22Rv1 (cell line): Measurements from ENCODE around the gene DNAH8.

Experiments used
- ZFX ChIP-seq: fragments of 450-650 bp; IDR thresholded peaks from 2 replicates; pipeline ENCODE4 v1.6.1; 2017; ENCODE audit warnings: antibody characterized with exemption, borderline replicate concordance
- TF ChIP-seq, protein P1 (sequence below): fragments of 450-650 bp; IDR thresholded peaks from 2 replicates; pipeline ENCODE4 v1.5.1; 2017; ENCODE audit warnings: mild to moderate bottlenecking

DNA sequence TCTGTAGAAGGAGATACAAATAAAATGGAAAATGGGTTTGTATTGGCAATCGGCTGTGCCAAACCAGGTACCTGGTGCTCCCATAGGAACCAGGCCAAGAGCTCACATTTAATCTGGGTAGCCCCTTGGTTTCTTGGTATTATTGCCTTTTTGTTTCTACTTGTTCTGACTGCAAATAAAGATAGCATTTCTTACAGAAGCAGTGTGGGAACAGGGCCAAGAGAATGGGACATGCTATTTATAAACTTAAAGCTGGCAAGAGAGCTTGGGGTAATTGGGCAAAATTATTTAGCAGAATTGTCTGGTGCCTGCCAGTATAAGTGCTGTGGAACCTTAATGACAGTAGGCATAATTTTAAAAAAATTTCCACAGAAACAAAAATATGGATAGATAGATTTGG lies 219.9 kb downstream of the DNAH8 start:
- TF ChIP-seq, protein P1, sequence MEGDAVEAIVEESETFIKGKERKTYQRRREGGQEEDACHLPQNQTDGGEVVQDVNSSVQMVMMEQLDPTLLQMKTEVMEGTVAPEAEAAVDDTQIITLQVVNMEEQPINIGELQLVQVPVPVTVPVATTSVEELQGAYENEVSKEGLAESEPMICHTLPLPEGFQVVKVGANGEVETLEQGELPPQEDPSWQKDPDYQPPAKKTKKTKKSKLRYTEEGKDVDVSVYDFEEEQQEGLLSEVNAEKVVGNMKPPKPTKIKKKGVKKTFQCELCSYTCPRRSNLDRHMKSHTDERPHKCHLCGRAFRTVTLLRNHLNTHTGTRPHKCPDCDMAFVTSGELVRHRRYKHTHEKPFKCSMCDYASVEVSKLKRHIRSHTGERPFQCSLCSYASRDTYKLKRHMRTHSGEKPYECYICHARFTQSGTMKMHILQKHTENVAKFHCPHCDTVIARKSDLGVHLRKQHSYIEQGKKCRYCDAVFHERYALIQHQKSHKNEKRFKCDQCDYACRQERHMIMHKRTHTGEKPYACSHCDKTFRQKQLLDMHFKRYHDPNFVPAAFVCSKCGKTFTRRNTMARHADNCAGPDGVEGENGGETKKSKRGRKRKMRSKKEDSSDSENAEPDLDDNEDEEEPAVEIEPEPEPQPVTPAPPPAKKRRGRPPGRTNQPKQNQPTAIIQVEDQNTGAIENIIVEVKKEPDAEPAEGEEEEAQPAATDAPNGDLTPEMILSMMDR = no peak
- no peak for TF ChIP-seq ZFX
